ENCODE results near the gene ST6GALNAC6.

Gene ST6GALNAC6

GRCh38 chr9:127869310-127870152 is 29.9 kb downstream of the ST6GALNAC6 start:
- Mint-ChIP-seq H3K27me3 (no peaks in the 10 kb centered on the region), H3K9me3 (ENCODE audit: low read depth) (no peaks in the 10 kb centered on the region), H3K36me3 (peaks cover 3% of the 10 kb centered on the region), H3K4me1 (ENCODE audit: low read depth) (peaks cover 15% of the 10 kb centered on the region), H3K27ac (no peak overlapping the region), H3K4me3 (no peak overlapping the region)

- Mint-ChIP-seq H3K36me3 (peaks cover 3% of the 10 kb centered on the region), H3K27ac (no peak overlapping the region), H3K9me3 (ENCODE audit: low read depth) (no peaks in the 10 kb centered on the region), H3K4me3 (no peak overlapping the region), H3K27me3 (no peaks in the 10 kb centered on the region), H3K4me1 (ENCODE audit: low read depth) (peaks cover 16% of the 10 kb centered on the region)
Measured at GRCh38 chr9:127868278-127868902, 31.0 kb downstream of the ST6GALNAC6 start.

GRCh38 chr9:127867356-127868277 is 31.8 kb downstream of the ST6GALNAC6 start:
- Mint-ChIP-seq H3K27me3 (no peaks in the 10 kb centered on the region), H3K4me3 (no peak overlapping the region), H3K36me3 (peaks cover 3% of the 10 kb centered on the region), H3K4me1 (ENCODE audit: low read depth) (peaks cover 23% of the 10 kb centered on the region), H3K9me3 (ENCODE audit: low read depth) (no peaks in the 10 kb centered on the region), H3K27ac (no peak overlapping the region)

GRCh38 chr9:127866535-127866934 is 32.9 kb downstream of the ST6GALNAC6 start:
- Mint-ChIP-seq H3K4me1 (ENCODE audit: low read depth) (peaks cover 30% of the 10 kb centered on the region), H3K9me3 (ENCODE audit: low read depth) (no peaks in the 10 kb centered on the region), H3K36me3 (peaks cover 3% of the 10 kb centered on the region), H3K27ac (no peak overlapping the region), H3K4me3 (no peak overlapping the region), H3K27me3 (no peaks in the 10 kb centered on the region)

GRCh38 chr9:127865645-127866464 is 33.5 kb downstream of the ST6GALNAC6 start:
- Mint-ChIP-seq H3K9me3 (ENCODE audit: low read depth) (no peaks in the 10 kb centered on the region), H3K27ac (peak overlapping the region; percentile 75), H3K36me3 (peaks cover 3% of the 10 kb centered on the region), H3K4me3 (peak overlapping the region; percentile 18), H3K27me3 (no peaks in the 10 kb centered on the region), H3K4me1 (ENCODE audit: low read depth) (peaks cover 36% of the 10 kb centered on the region)

GRCh38 chr9:127863191-127863621 is 36.2 kb downstream of the ST6GALNAC6 start:
- H3K4me1 Mint-ChIP-seq (ENCODE audit: low read depth): peaks cover 43% of the 10 kb centered on the region
- H3K4me3 Mint-ChIP-seq: no peak overlapping the region
- H3K27ac Mint-ChIP-seq: peak overlapping the region; percentile 85
- H3K27me3 Mint-ChIP-seq: no peaks in the 10 kb centered on the region
- no peaks in the 10 kb centered on the region for H3K9me3 Mint-ChIP-seq (ENCODE audit: low read depth)
- peaks cover 3% of the 10 kb centered on the region for H3K36me3 Mint-ChIP-seq

GRCh38 chr9:127862075-127863011 is 37.1 kb downstream of the ST6GALNAC6 start:
- Mint-ChIP-seq H3K9me3 (ENCODE audit: low read depth) (no peaks in the 10 kb centered on the region), H3K36me3 (peaks cover 3% of the 10 kb centered on the region), H3K4me1 (ENCODE audit: low read depth) (peaks cover 47% of the 10 kb centered on the region), H3K27ac (peak overlapping the region; percentile 85), H3K4me3 (peak overlapping the region; percentile 23), H3K27me3 (no peaks in the 10 kb centered on the region)

- H3K27ac Mint-ChIP-seq: peak overlapping the region; percentile 16
- H3K4me3 Mint-ChIP-seq: peak overlapping the region; percentile 5
- H3K4me1 Mint-ChIP-seq (ENCODE audit: low read depth): peaks cover 48% of the 10 kb centered on the region
- no peaks in the 10 kb centered on the region for H3K9me3 Mint-ChIP-seq (ENCODE audit: low read depth)
- no peaks in the 10 kb centered on the region for H3K27me3 Mint-ChIP-seq
- H3K36me3 Mint-ChIP-seq: peaks cover 1% of the 10 kb centered on the region
Measured at GRCh38 chr9:127860779-127861178, 38.6 kb downstream of the ST6GALNAC6 start.

GRCh38 chr9:127860260-127860659 is 39.1 kb downstream of the ST6GALNAC6 start:
- H3K4me3 Mint-ChIP-seq: peak overlapping the region; percentile 5
- H3K9me3 Mint-ChIP-seq (ENCODE audit: low read depth): no peaks in the 10 kb centered on the region
- peak overlapping the region; percentile 16 for H3K27ac Mint-ChIP-seq
- no peaks in the 10 kb centered on the region for H3K36me3 Mint-ChIP-seq
- no peaks in the 10 kb centered on the region for H3K27me3 Mint-ChIP-seq
- H3K4me1 Mint-ChIP-seq (ENCODE audit: low read depth): peaks cover 46% of the 10 kb centered on the region

GRCh38 chr9:127858041-127858512 is 41.3 kb downstream of the ST6GALNAC6 start:
- H3K4me3 Mint-ChIP-seq: no peak overlapping the region
- no peaks in the 10 kb centered on the region for H3K9me3 Mint-ChIP-seq (ENCODE audit: low read depth)
- no peaks in the 10 kb centered on the region for H3K36me3 Mint-ChIP-seq
- H3K27me3 Mint-ChIP-seq: no peaks in the 10 kb centered on the region
- H3K4me1 Mint-ChIP-seq (ENCODE audit: low read depth): peaks cover 45% of the 10 kb centered on the region
- H3K27ac Mint-ChIP-seq: no peak overlapping the region

GRCh38 chr9:127857278-127857677 is 42.1 kb downstream of the ST6GALNAC6 start:
- no peaks in the 10 kb centered on the region for H3K27me3 Mint-ChIP-seq
- H3K4me3 Mint-ChIP-seq: no peak overlapping the region
- no peak overlapping the region for H3K27ac Mint-ChIP-seq
- H3K4me1 Mint-ChIP-seq (ENCODE audit: low read depth): peaks cover 38% of the 10 kb centered on the region
- no peaks in the 10 kb centered on the region for H3K36me3 Mint-ChIP-seq
- H3K9me3 Mint-ChIP-seq (ENCODE audit: low read depth): no peaks in the 10 kb centered on the region

GRCh38 chr9:127856729-127857116 is 42.7 kb downstream of the ST6GALNAC6 start:
- no peak overlapping the region for H3K27ac Mint-ChIP-seq
- H3K9me3 Mint-ChIP-seq (ENCODE audit: low read depth): no peaks in the 10 kb centered on the region
- H3K4me3 Mint-ChIP-seq: no peak overlapping the region
- H3K27me3 Mint-ChIP-seq: no peaks in the 10 kb centered on the region
- peaks cover 41% of the 10 kb centered on the region for H3K4me1 Mint-ChIP-seq (ENCODE audit: low read depth)
- no peaks in the 10 kb centered on the region for H3K36me3 Mint-ChIP-seq

GRCh38 chr9:127856094-127856728 is 43.2 kb downstream of the ST6GALNAC6 start:
- Mint-ChIP-seq H3K4me3 (no peak overlapping the region), H3K27ac (peak overlapping the region; percentile 71), H3K36me3 (no peaks in the 10 kb centered on the region), H3K4me1 (ENCODE audit: low read depth) (peaks cover 36% of the 10 kb centered on the region), H3K27me3 (no peaks in the 10 kb centered on the region), H3K9me3 (ENCODE audit: low read depth) (no peaks in the 10 kb centered on the region)

Data from activated naive CD8-positive, alpha-beta T cell (primary cell).